Stimulated activated naive CD4-positive, alpha-beta T cell treated with Interleukin-2 at 50 U/mL for 16 hours (primary cell): ENCODE measurements around the gene ANK3.
"Not testable (repeated sequence)": the region's sequence is repeated elsewhere in the genome, so short reads cannot be mapped to it uniquely, and the experiment has no call there.

Experiments
- DNase-seq: peaks from one replicate; lab custom pipeline; 2025; lab: John Stamatoyannopoulos, UW

Gene ANK3

GRCh38 chr10:60305380-60305892 is 84.2 kb downstream of the ANK3 start:
- DNase-seq = no peak

GRCh38 chr10:60304829-60305379 is 84.8 kb downstream of the ANK3 start:
- DNase-seq = no peak

GRCh38 chr10:60303778-60304177 is 85.9 kb downstream of the ANK3 start:
- DNase-seq = no peak

- DNase-seq = no peak
Observed at GRCh38 chr10:60299961-60300883, 89.5 kb downstream of the ANK3 start.

- DNase-seq = no peak
Observed at GRCh38 chr10:60299390-60299778, 90.3 kb downstream of the ANK3 start.

- DNase-seq = no peak
Observed at GRCh38 chr10:60298408-60299389, 91.0 kb downstream of the ANK3 start.

GRCh38 chr10:60296073-60296472 is 93.6 kb downstream of the ANK3 start:
- no peak for DNase-seq

GRCh38 chr10:60295028-60295937 is 94.4 kb downstream of the ANK3 start:
- no peak for DNase-seq

- DNase-seq = no peak
Observed at GRCh38 chr10:60293581-60294175, 96.0 kb downstream of the ANK3 start.

GRCh38 chr10:60292998-60293397 is 96.7 kb downstream of the ANK3 start:
- no peak for DNase-seq

- not testable (repeated sequence) for DNase-seq
Observed at GRCh38 chr10:60292536-60292935, 97.1 kb downstream of the ANK3 start.

GRCh38 chr10:60291344-60291930 is 98.2 kb downstream of the ANK3 start:
- DNase-seq = no peak

- no peak for DNase-seq
Observed at GRCh38 chr10:60290558-60290957, 99.1 kb downstream of the ANK3 start.

GRCh38 chr10:60289800-60290199 is 99.9 kb downstream of the ANK3 start:
- DNase-seq = no peak

- no peak for DNase-seq
Observed at GRCh38 chr10:60288256-60288655, 101.4 kb downstream of the ANK3 start.

- no peak for DNase-seq
Observed at GRCh38 chr10:60286559-60286958, 103.1 kb downstream of the ANK3 start.

GRCh38 chr10:60283397-60283796 is 106.3 kb downstream of the ANK3 start:
- no peak for DNase-seq

GRCh38 chr10:60282771-60283353 is 106.8 kb downstream of the ANK3 start:
- DNase-seq = no peak

GRCh38 chr10:60281792-60282353 is 107.8 kb downstream of the ANK3 start:
- no peak for DNase-seq

GRCh38 chr10:60281331-60281730 is 108.3 kb downstream of the ANK3 start:
- no peak for DNase-seq
